Stomach (tissue), 4 donors: ENCODE measurements around the gene SPCS3.

Experiments
- POLR2A ChIP-seq, 4 donors: fragments of 450-650 bp; IDR thresholded peaks; one replicate each; pipeline ENCODE4 v1.6.1; 2016; ENCODE audit warnings: antibody characterized with exemption in 4 of 4, control low read depth in 2 of 4, mild to moderate bottlenecking in 1 of 4, moderate library complexity in 1 of 4
- TF ChIP-seq, protein P1 (sequence below), 7 experiments: fragments of 450-650 bp in 4 of 7; fragments of 200-600 bp in 3 of 7; sonication (generic) in 3 of 7; IDR thresholded peaks; one replicate each; pipeline ENCODE4 v1.5.1; 2016 to 2019; ENCODE audit warnings: antibody characterized with exemption in 7 of 7, control low read depth in 2 of 7, mild to moderate bottlenecking in 1 of 7

DNA sequence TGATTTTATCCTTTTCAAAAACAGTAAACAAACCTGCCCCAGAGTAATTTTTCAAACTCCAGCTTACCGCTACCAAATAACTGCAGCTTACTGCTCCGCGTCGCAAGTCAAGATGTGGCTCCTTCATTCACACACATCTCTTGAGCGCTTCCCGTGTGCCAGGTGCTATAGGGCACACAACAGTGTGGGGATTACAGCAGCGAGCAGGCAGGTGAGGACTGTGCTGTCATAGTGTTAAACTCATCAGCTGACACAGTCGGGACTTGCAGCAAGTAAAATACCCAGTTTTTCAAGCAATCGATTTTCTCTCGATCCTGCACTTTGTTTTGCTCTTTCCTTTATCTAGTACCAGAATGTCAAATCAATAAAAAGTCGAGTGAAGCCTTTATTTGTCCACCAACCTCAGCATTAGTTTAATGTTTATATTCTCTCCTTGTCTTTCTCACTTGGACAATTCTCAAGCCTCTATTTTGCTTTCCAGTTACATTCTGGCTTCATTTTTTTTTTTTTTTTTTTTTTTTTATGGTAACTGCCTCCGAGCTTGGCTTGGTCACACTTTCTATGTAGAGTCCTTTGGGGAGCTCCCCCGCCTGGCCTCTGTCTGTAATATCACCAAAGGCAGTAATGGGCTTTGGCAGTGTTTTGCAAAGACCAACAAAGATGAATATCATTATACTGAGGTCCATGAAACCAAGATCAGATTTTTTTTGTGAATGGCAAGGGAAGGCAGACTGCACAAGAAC is 42.4 kb upstream of the SPCS3 start:
- TF ChIP-seq, protein P1, sequence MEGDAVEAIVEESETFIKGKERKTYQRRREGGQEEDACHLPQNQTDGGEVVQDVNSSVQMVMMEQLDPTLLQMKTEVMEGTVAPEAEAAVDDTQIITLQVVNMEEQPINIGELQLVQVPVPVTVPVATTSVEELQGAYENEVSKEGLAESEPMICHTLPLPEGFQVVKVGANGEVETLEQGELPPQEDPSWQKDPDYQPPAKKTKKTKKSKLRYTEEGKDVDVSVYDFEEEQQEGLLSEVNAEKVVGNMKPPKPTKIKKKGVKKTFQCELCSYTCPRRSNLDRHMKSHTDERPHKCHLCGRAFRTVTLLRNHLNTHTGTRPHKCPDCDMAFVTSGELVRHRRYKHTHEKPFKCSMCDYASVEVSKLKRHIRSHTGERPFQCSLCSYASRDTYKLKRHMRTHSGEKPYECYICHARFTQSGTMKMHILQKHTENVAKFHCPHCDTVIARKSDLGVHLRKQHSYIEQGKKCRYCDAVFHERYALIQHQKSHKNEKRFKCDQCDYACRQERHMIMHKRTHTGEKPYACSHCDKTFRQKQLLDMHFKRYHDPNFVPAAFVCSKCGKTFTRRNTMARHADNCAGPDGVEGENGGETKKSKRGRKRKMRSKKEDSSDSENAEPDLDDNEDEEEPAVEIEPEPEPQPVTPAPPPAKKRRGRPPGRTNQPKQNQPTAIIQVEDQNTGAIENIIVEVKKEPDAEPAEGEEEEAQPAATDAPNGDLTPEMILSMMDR (IDR thresholded peaks at IDR 0.05) = peak in 5 of 7 experiments; percentile 28 to 53 (median 40)
- TF ChIP-seq POLR2A (IDR thresholded peaks at IDR 0.05) = no peak
